K562 (cell line): Measurements from ENCODE around the gene EYA4. TPM values are rescaled to one million over a fixed set of nuclear protein-coding genes. Genes with fewer than 3 reads are reported as not detected.

ENCODE experiments used
- ATAC-seq: fragments of 200-7000 bp; cut with Tn5 transposase; 3 replicates; pipeline ENCODE4 v1.9.1; 2020; ENCODE audit warnings: moderate library complexity
- BruUV-seq: library from RNA; stranded (reverse); fragments of 400-500 nt; replicated peaks from 2 replicates; lab custom pipeline; 2021; lab: Mats Ljungman, UMichigan
- CTCF ChIA-PET: fragments of 300-600 bp; formaldehyde crosslinking; extraction: SDS; loops from one replicate; lab custom pipeline; 2021; ENCODE audit warnings: low intra/inter-chr PET ratio; lab: Yijun Ruan, JAX
- POLR2A ChIA-PET: fragments of 300-600, 350-650 bp; sonication (Branson Sonifier 250); formaldehyde crosslinking; extraction: SDS; loops from one replicate; lab custom pipeline; 2021; ENCODE audit warnings: antibody characterized with exemption, inconsistent platforms; lab: Yijun Ruan, JAX
- DNase-seq, 4 experiments: peaks; one replicate each; pipeline versions ENCODE4 v3.0.0 to v3.0.0-alpha.2; 2011 to 2018; ENCODE audit warnings: low spot score in 3 of 4, mixed read lengths in 3 of 4; ENCODE audit errors: extremely low read depth in 1 of 4
- FAIRE-seq: peaks from 2 replicates; lab custom pipeline; 2011; peaks lifted over from hg19 to GRCh38; lab: Jason Lieb, UNC
- H2AFZ ChIP-seq: 2 replicates; pipeline ENCODE4 v1.6.0; 2011; ENCODE audit warnings: low read depth, low read length, control low read depth, inconsistent platforms
- H3K27ac ChIP-seq: fragments of 200-600 bp; 3 replicates; pipeline ENCODE4 v1.8.0; 2011; ENCODE audit warnings: low read depth, mild to moderate bottlenecking, control low read depth, inconsistent platforms, low read length, moderate library complexity, mixed read lengths; ENCODE audit errors: extremely low read depth
- H3K27me3 ChIP-seq, 2 experiments: fragments of 300-600 bp in 1 of 2; 2 replicates in 1 of 2; 3 replicates in 1 of 2; pipeline versions ENCODE4 v1.6.0 to v1.8.0; 2011; ENCODE audit warnings: inconsistent platforms in 2 of 2, low read length in 2 of 2, mild to moderate bottlenecking in 1 of 2, mixed read lengths in 1 of 2, moderate library complexity in 1 of 2; ENCODE audit not compliant: control insufficient read depth in 2 of 2, insufficient read depth in 2 of 2
- H3K36me3 ChIP-seq: fragments of 300-600 bp; 3 replicates; pipeline ENCODE4 v1.8.0; 2011; ENCODE audit warnings: mild to moderate bottlenecking, low read length, inconsistent platforms; ENCODE audit not compliant: control insufficient read depth, insufficient read depth
- H3K4me1 ChIP-seq, 2 experiments: fragments of 200-600 bp in 1 of 2; replicated peaks in 1 of 2; 2 replicates in 1 of 2; 3 replicates in 1 of 2; pipeline versions ENCODE4 v1.5.1 to v1.8.0; 2011; ENCODE audit warnings: inconsistent platforms in 2 of 2, low read length in 2 of 2, mild to moderate bottlenecking in 1 of 2, mixed read lengths in 1 of 2, moderate library complexity in 1 of 2; ENCODE audit not compliant: control insufficient read depth in 2 of 2, insufficient read depth in 2 of 2
- H3K4me2 ChIP-seq: 2 replicates; pipeline ENCODE4 v1.6.1; 2011; ENCODE audit warnings: low read length, control low read depth, inconsistent platforms, mixed read lengths; ENCODE audit not compliant: insufficient read depth
- H3K4me3 ChIP-seq: fragments of 200-600 bp; sonication (generic), shearing (Covaris generic); 2 replicates; pipeline ENCODE4 v1.5.1; 2016; ENCODE audit warnings: control low read depth, inconsistent platforms
- H3K79me2 ChIP-seq: fragments of 200-600 bp; 3 replicates; pipeline ENCODE4 v1.8.0; 2011; ENCODE audit warnings: low read length, inconsistent platforms; ENCODE audit not compliant: control insufficient read depth, insufficient read depth
- H3K9ac ChIP-seq, 2 experiments: 2 replicates each; pipeline versions ENCODE4 v1.6.0 to v1.6.1; 2011; ENCODE audit warnings: low read depth in 2 of 2, low read length in 2 of 2, control low read depth in 1 of 2, inconsistent platforms in 1 of 2, mild to moderate bottlenecking in 1 of 2, mixed read lengths in 1 of 2; ENCODE audit not compliant: insufficient read depth in 1 of 2
- H3K9me1 ChIP-seq: one replicate; pipeline ENCODE4 v1.6.0; 2011; ENCODE audit warnings: inconsistent platforms, mild to moderate bottlenecking, low read length, moderate library complexity; ENCODE audit not compliant: control insufficient read depth, insufficient read depth
- H3K9me3 ChIP-seq: replicated peaks from 2 replicates; pipeline ENCODE4 v1.5.1; 2011; ENCODE audit warnings: low read depth, low read length, inconsistent platforms; ENCODE audit not compliant: control insufficient read depth, insufficient read depth
- H4K20me1 ChIP-seq: replicated peaks from 2 replicates; pipeline ENCODE4 v1.6.1; 2011; ENCODE audit warnings: low read length, inconsistent platforms, mixed read lengths; ENCODE audit not compliant: control insufficient read depth, insufficient read depth
- BMI1 ChIP-seq: fragments of 150-350 bp; IDR thresholded peaks from 2 replicates; pipeline ENCODE4 v1.6.1; 2014; ENCODE audit warnings: low read length
- CCNT2 ChIP-seq: IDR thresholded peaks from 2 replicates; pipeline ENCODE4 v1.6.1; 2011; ENCODE audit warnings: borderline replicate concordance, low read depth, mild to moderate bottlenecking, moderate library complexity, mixed read lengths, low read length; ENCODE audit not compliant: insufficient read length; ENCODE audit errors: extremely low read depth
- COPS2 ChIP-seq: fragments of 450-650 bp; conservative IDR thresholded peaks from 2 replicates; pipeline ENCODE4 v1.6.1; 2016; ENCODE audit warnings: mild to moderate bottlenecking, moderate library complexity
- ELF1 ChIP-seq: fragments of 200-800 bp; sonication (Bioruptor generic); IDR thresholded peaks from 2 replicates; pipeline ENCODE4 v1.6.1; 2016; ENCODE audit warnings: missing genetic modification characterization, missing compliant biosample characterization
- EZH2 ChIP-seq: IDR thresholded peaks from 2 replicates; pipeline ENCODE4 v1.6.1; 2012; ENCODE audit warnings: low read depth, mild to moderate bottlenecking, inconsistent platforms, low read length, borderline replicate concordance
- FOXA3 ChIP-seq, 2 experiments: fragments of 450-650 bp in 1 of 2; sonication (generic) in 1 of 2; formaldehyde crosslinking; IDR thresholded peaks in 1 of 2; conservative IDR thresholded peaks in 1 of 2; 2 replicates each; pipeline versions ENCODE4 v1.4.0 to v1.8.0; 2020 to 2022; ENCODE audit warnings: mild to moderate bottlenecking in 2 of 2, missing genetic modification reagents in 1 of 2
- HDGF ChIP-seq: fragments of 450-650 bp; IDR thresholded peaks from 2 replicates; pipeline ENCODE4 v1.6.1; 2016
- KLF10 ChIP-seq: fragments of 250-450 bp; sonication (Bioruptor Pico); IDR thresholded peaks from 2 replicates; pipeline ENCODE4 v1.6.1; 2021; ENCODE audit warnings: matching md5 sums
- LARP7 ChIP-seq: fragments of 450-650 bp; IDR thresholded peaks from 2 replicates; pipeline ENCODE4 v1.6.1; 2016
- LEF1 ChIP-seq: fragments of 450-650 bp; IDR thresholded peaks from 2 replicates; pipeline ENCODE4 v1.6.1; 2016; ENCODE audit warnings: mild to moderate bottlenecking
- RBM25 ChIP-seq: fragments of 200-400 bp; formaldehyde crosslinking; IDR thresholded peaks from 2 replicates; pipeline ENCODE4 v1.6.1; 2018; ENCODE audit warnings: low read length, low read depth, moderate library complexity; ENCODE audit not compliant: severe bottlenecking
- SUPT5H ChIP-seq: fragments of 450-650 bp; IDR thresholded peaks from 2 replicates; pipeline ENCODE4 v1.6.1; 2016
- TOE1 ChIP-seq, 2 experiments: fragments of 450-650 bp in 1 of 2; sonication (generic) in 1 of 2; formaldehyde crosslinking in 1 of 2; IDR thresholded peaks; 2 replicates each; pipeline versions ENCODE4 v1.7.1 to v1.8.0; 2016 to 2022; ENCODE audit warnings: borderline replicate concordance in 2 of 2, mild to moderate bottlenecking in 2 of 2, antibody characterized with exemption in 1 of 2, inconsistent platforms in 1 of 2, low read depth in 1 of 2, missing genetic modification reagents in 1 of 2, moderate library complexity in 1 of 2
- ZNF3 ChIP-seq: fragments of 250-450 bp; sonication (Bioruptor Pico); IDR thresholded peaks from 2 replicates; pipeline ENCODE4 v1.5.0; 2021; ENCODE audit warnings: mild to moderate bottlenecking, moderate library complexity
- ZNF583 ChIP-seq: fragments of 250-450 bp; sonication (Bioruptor Pico); IDR thresholded peaks from 2 replicates; pipeline ENCODE4 v1.4.0; 2020
- ZNF668 ChIP-seq: fragments of 250-450 bp; sonication (Bioruptor Pico); IDR thresholded peaks from 2 replicates; pipeline ENCODE4 v1.8.0; 2022; ENCODE audit warnings: mild to moderate bottlenecking, inconsistent platforms
- WGBS: fragments of 100-300 bp; shearing (Covaris generic); methylation state at CpG from one replicate; pipeline ENCODE4 v1.1.6; 2016; ENCODE audit warnings: low coverage, mixed read lengths; ENCODE audit not compliant: insufficient coverage; ENCODE audit errors: missing lambda C conversion rate; 5-methylcytosine and 5-hydroxymethylcytosine counted together
- in situ Hi-C: fragments of 300-500 bp; cut with MboI; formaldehyde crosslinking; loops from 4 replicates; pipeline ENCODE4 v1.15.0; 2018; ENCODE audit warnings: inconsistent platforms, mixed read lengths
- intact Hi-C: fragments of 100-400 bp; cut with micrococcal nuclease; formaldehyde crosslinking; loops from 2 replicates; pipeline ENCODE4 v1.14.2; 2022
- polyA plus RNA-seq, 8 experiments: library from polyadenylated mRNA; depleted of rRNA in 4 of 8; stranded (reverse) in 5 of 8; unstranded in 3 of 8; fragments of >200 nt; fragmentation: Nextera tagmentation in 2 of 8; fragmentation: Illumina TruSeq in 1 of 8; extraction: Ambion mirVana in 2 of 8; extraction: Trizol in 1 of 8; gene quantifications; 2 replicates each; pipeline versions ENCODE4 v1.2.1 to v1.2.3, GENCODE V29; 2011 to 2014; ENCODE audit warnings: inconsistent platforms in 1 of 8, missing spikeins in 1 of 8
- total RNA-seq, 7 experiments: library from RNA; depleted of rRNA in 6 of 7; stranded (reverse); fragments of >200 nt in 6 of 7; fragmentation: Illumina TruSeq in 2 of 7; extraction: Trizol in 2 of 7; gene quantifications; 2 replicates each; pipeline versions ENCODE4 v1.2.1 to v1.2.3, GENCODE V29; 2011 to 2021; ENCODE audit warnings: low replicate concordance in 1 of 7
- TF ChIP-seq, protein P1 (sequence below): sonication (generic); formaldehyde crosslinking; IDR thresholded peaks from 2 replicates; pipeline ENCODE4 v1.9.0; 2022; ENCODE audit warnings: mild to moderate bottlenecking, missing genetic modification reagents
- TF ChIP-seq, protein P2 (sequence below): IDR thresholded peaks from 3 replicates; pipeline ENCODE4 v1.6.1; 2011; ENCODE audit warnings: borderline replicate concordance, mild to moderate bottlenecking, moderate library complexity; ENCODE audit not compliant: insufficient read length; ENCODE audit errors: extremely low read depth
- TF ChIP-seq, protein P3 (sequence below), 2 experiments: fragments of 200-800 bp in 1 of 2; sonication (Bioruptor generic) in 1 of 2; sonication (generic) in 1 of 2; formaldehyde crosslinking in 1 of 2; IDR thresholded peaks in 1 of 2; conservative IDR thresholded peaks in 1 of 2; 2 replicates each; pipeline versions ENCODE4 v1.5.0 to v1.6.1; 2016 to 2020; ENCODE audit warnings: missing compliant biosample characterization in 1 of 2, missing genetic modification characterization in 1 of 2, missing genetic modification reagents in 1 of 2

The EYA4 gene
- total and polyA plus RNA-seq, 9 of the 15 experiments (the other 6 are each of a cell fraction or from before 2014, with no cell fraction given) = 0.03 to 0.04 TPM; not detected in 7

DNA sequence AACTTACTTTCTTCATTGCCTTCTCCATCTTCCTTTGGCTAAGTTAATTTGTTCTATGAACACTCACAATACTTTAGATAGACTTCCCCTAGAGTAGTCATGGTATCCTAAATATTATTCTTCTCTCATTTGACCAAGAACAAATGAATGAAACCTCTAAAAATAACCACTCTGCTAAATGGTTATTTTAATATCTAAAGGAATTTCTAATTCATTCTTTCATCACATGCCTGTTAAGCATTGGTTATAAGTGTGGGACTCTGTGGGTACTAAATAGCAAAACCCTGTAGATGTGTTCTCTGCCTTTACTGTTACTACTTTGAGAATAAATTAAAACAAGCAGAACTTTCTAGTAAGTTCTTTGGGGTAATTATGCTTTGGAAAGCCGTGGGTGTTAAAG, 138.9 kb downstream of the EYA4 start:
- in situ Hi-C loops = no loop called here
- intact Hi-C loops = no loop called here
- Histone ChIP-seq H4K20me1 (no peaks in the 10 kb centered on the region), H3K79me2 (no peaks in the 10 kb centered on the region), H3K36me3 (no peaks in the 10 kb centered on the region), H2AFZ (no peak overlapping the region), H3K9me3 (no peaks in the 10 kb centered on the region), H3K27me3 (no peaks in the 10 kb centered on the region), H3K4me1 (no peaks in the 10 kb centered on the region), H3K27ac (no peak overlapping the region), H3K9ac (no peak overlapping the region), H3K4me2 (no peak overlapping the region), H3K9me1 (no peaks in the 10 kb centered on the region), H3K4me3 (no peak overlapping the region)
- no TSS peak for BruUV-seq
- ATAC-seq (no peak), FAIRE-seq (no peak), DNase-seq (no peak)
- POLR2A ChIA-PET = no interaction called here
- TF ChIP-seq ZNF583 (CRISPR knock-in tag) = no peak
- no peak for TF ChIP-seq CCNT2
- TF ChIP-seq ZNF668 = no peak
- TF ChIP-seq, protein P1, sequence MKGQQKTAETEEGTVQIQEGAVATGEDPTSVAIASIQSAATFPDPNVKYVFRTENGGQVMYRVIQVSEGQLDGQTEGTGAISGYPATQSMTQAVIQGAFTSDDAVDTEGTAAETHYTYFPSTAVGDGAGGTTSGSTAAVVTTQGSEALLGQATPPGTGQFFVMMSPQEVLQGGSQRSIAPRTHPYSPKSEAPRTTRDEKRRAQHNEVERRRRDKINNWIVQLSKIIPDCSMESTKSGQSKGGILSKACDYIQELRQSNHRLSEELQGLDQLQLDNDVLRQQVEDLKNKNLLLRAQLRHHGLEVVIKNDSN (CRISPR knock-in tag) = no peak
- no peak for TF ChIP-seq ELF1 (tag)
- no peak for TF ChIP-seq LEF1
- TF ChIP-seq SUPT5H = no peak
- TF ChIP-seq EZH2 = no peak
- TF ChIP-seq TOE1 (IDR thresholded peaks at IDR 0.05; ENCODE audit: borderline replicate concordance) = no peak
- TF ChIP-seq TOE1 (CRISPR knock-in tag; IDR thresholded peaks at IDR 0.05; ENCODE audit: borderline replicate concordance, low read depth) = no peak
- no peak for TF ChIP-seq LARP7
- TF ChIP-seq COPS2 = no peak
- no peak for TF ChIP-seq ZNF3 (CRISPR knock-in tag)
- TF ChIP-seq, protein P2, sequence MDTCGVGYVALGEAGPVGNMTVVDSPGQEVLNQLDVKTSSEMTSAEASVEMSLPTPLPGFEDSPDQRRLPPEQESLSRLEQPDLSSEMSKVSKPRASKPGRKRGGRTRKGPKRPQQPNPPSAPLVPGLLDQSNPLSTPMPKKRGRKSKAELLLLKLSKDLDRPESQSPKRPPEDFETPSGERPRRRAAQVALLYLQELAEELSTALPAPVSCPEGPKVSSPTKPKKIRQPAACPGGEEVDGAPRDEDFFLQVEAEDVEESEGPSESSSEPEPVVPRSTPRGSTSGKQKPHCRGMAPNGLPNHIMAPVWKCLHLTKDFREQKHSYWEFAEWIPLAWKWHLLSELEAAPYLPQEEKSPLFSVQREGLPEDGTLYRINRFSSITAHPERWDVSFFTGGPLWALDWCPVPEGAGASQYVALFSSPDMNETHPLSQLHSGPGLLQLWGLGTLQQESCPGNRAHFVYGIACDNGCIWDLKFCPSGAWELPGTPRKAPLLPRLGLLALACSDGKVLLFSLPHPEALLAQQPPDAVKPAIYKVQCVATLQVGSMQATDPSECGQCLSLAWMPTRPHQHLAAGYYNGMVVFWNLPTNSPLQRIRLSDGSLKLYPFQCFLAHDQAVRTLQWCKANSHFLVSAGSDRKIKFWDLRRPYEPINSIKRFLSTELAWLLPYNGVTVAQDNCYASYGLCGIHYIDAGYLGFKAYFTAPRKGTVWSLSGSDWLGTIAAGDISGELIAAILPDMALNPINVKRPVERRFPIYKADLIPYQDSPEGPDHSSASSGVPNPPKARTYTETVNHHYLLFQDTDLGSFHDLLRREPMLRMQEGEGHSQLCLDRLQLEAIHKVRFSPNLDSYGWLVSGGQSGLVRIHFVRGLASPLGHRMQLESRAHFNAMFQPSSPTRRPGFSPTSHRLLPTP = no peak
- no peak for TF ChIP-seq RBM25
- TF ChIP-seq HDGF = no peak
- no peak for TF ChIP-seq BMI1
- TF ChIP-seq, protein P3, sequence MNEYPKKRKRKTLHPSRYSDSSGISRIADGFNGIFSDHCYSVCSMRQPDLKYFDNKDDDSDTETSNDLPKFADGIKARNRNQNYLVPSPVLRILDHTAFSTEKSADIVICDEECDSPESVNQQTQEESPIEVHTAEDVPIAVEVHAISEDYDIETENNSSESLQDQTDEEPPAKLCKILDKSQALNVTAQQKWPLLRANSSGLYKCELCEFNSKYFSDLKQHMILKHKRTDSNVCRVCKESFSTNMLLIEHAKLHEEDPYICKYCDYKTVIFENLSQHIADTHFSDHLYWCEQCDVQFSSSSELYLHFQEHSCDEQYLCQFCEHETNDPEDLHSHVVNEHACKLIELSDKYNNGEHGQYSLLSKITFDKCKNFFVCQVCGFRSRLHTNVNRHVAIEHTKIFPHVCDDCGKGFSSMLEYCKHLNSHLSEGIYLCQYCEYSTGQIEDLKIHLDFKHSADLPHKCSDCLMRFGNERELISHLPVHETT (CRISPR knock-in tag; conservative IDR thresholded peaks at IDR 0.05 in 1 of 2, IDR thresholded peaks at IDR 0.05 in 1 of 2) = no peak
- TF ChIP-seq FOXA3 (CRISPR knock-in tag; conservative IDR thresholded peaks at IDR 0.05 in 1 of 2, IDR thresholded peaks at IDR 0.05 in 1 of 2) = no peak
- no peak for TF ChIP-seq KLF10
- CTCF ChIA-PET = no interaction called here
- WGBS = 0% methylated on average over 1 of the region's 1 CpG
